K562 (cell line): ENCODE measurements around the gene FAM131C. TPM values are rescaled to one million over a fixed set of nuclear protein-coding genes. Genes with fewer than 3 reads are reported as not detected.

Source experiments
- CBX8 ChIP-seq: fragments of 200-600 bp; sonication (generic); IDR thresholded peaks from 2 replicates; pipeline ENCODE4 v1.6.1; 2012; ENCODE audit warnings: borderline replicate concordance, mixed run types, low read depth, mild to moderate bottlenecking, moderate library complexity, mixed read lengths, low read length, control low read depth, inconsistent platforms; ENCODE audit not compliant: poor library complexity, severe bottlenecking; ENCODE audit errors: extremely low read depth
- DPF2 ChIP-seq: fragments of 450-650 bp; IDR thresholded peaks from 2 replicates; pipeline ENCODE4 v1.6.1; 2016
- FOXK2 ChIP-seq, 2 experiments: fragments of 450-650 bp; IDR thresholded peaks in 1 of 2; conservative IDR thresholded peaks in 1 of 2; 2 replicates each; pipeline ENCODE4 v1.6.1; 2016; ENCODE audit warnings: low read depth in 2 of 2, mild to moderate bottlenecking in 1 of 2
- FOXP4 ChIP-seq: sonication (generic); formaldehyde crosslinking; IDR thresholded peaks from 2 replicates; pipeline ENCODE4 v1.8.0; 2022; ENCODE audit warnings: mild to moderate bottlenecking, missing genetic modification reagents, borderline replicate concordance
- HLTF ChIP-seq: fragments of 450-650 bp; IDR thresholded peaks from 2 replicates; pipeline ENCODE4 v1.6.1; 2016
- KDM1A ChIP-seq, 2 experiments: fragments of 450-650 bp; IDR thresholded peaks; 2 replicates each; pipeline ENCODE4 v1.6.1; 2016; ENCODE audit warnings: mild to moderate bottlenecking in 2 of 2
- MTA3 ChIP-seq: fragments of 450-650 bp; formaldehyde crosslinking; IDR thresholded peaks from 2 replicates; pipeline ENCODE4 v1.6.1; 2017; ENCODE audit warnings: mild to moderate bottlenecking, borderline replicate concordance
- MYNN ChIP-seq, 2 experiments: sonication (generic); formaldehyde crosslinking in 1 of 2; IDR thresholded peaks; 2 replicates each; pipeline versions ENCODE4 v1.5.0 to v1.6.1; 2016 to 2020; ENCODE audit warnings: antibody characterized with exemption in 1 of 2, missing genetic modification reagents in 1 of 2
- NELFE ChIP-seq: IDR thresholded peaks from 2 replicates; pipeline ENCODE4 v1.6.1; 2011; ENCODE audit warnings: mild to moderate bottlenecking; ENCODE audit not compliant: insufficient read depth, insufficient read length
- RNF219 ChIP-seq: fragments of 250-450 bp; sonication (Bioruptor Pico); IDR thresholded peaks from 2 replicates; pipeline ENCODE4 v1.5.0; 2022; ENCODE audit warnings: mild to moderate bottlenecking
- TAF15 ChIP-seq: fragments of 200-400 bp; formaldehyde crosslinking; IDR thresholded peaks from 2 replicates; pipeline ENCODE4 v1.6.1; 2017; ENCODE audit warnings: mild to moderate bottlenecking, low read depth, low read length, moderate library complexity
- ZBED1 ChIP-seq: IDR thresholded peaks from 2 replicates; pipeline ENCODE4 v1.6.1; 2014
- ZBTB40 ChIP-seq, 2 experiments: fragments of 450-650 bp in 1 of 2; sonication (generic) in 1 of 2; formaldehyde crosslinking in 1 of 2; IDR thresholded peaks; 2 replicates each; pipeline versions ENCODE4 v1.7.1 to v1.9.0; 2016 to 2022; ENCODE audit warnings: inconsistent platforms in 1 of 2, mild to moderate bottlenecking in 1 of 2, missing genetic modification reagents in 1 of 2
- ZNF24 ChIP-seq: fragments of 450-650 bp; IDR thresholded peaks from 2 replicates; pipeline ENCODE4 v1.6.1; 2016
- ZNF785 ChIP-seq: fragments of 250-450 bp; sonication (Bioruptor Pico); IDR thresholded peaks from 2 replicates; pipeline ENCODE4 v1.4.0; 2020; ENCODE audit warnings: mild to moderate bottlenecking
- polyA plus RNA-seq, 8 experiments: library from polyadenylated mRNA; depleted of rRNA in 4 of 8; stranded (reverse) in 5 of 8; unstranded in 3 of 8; fragments of >200 nt; fragmentation: Nextera tagmentation in 2 of 8; fragmentation: Illumina TruSeq in 1 of 8; extraction: Ambion mirVana in 2 of 8; extraction: Trizol in 1 of 8; gene quantifications; 2 replicates each; pipeline versions ENCODE4 v1.2.1 to v1.2.3, GENCODE V29; 2011 to 2014; ENCODE audit warnings: inconsistent platforms in 1 of 8, missing spikeins in 1 of 8
- total RNA-seq, 7 experiments: library from RNA; depleted of rRNA in 6 of 7; stranded (reverse); fragments of >200 nt in 6 of 7; fragmentation: Illumina TruSeq in 2 of 7; extraction: Trizol in 2 of 7; gene quantifications; 2 replicates each; pipeline versions ENCODE4 v1.2.1 to v1.2.3, GENCODE V29; 2011 to 2021; ENCODE audit warnings: low replicate concordance in 1 of 7

Gene FAM131C
- total and polyA plus RNA-seq, 9 of the 15 experiments (the other 6 are each of a cell fraction or from before 2014, with no cell fraction given), result 0.10 to 0.29 (median 0.16) TPM; not detected in 6

GRCh38 chr1:16048573-16049189 is 24.8 kb downstream of the FAM131C start (continued):
- 0 out of 2 replicates have a peak, but pooled peaks have one; percentile 29 for TF ChIP-seq ZBTB40 (IDR thresholded peaks at IDR 0.05)
- no peak for TF ChIP-seq ZBTB40 (CRISPR knock-in tag; IDR thresholded peaks at IDR 0.05)
- TF ChIP-seq KDM1A (IDR thresholded peaks at IDR 0.05), result no peak
- no peak for TF ChIP-seq DPF2
- no peak for TF ChIP-seq TAF15
- TF ChIP-seq MYNN (IDR thresholded peaks at IDR 0.05), result 0 out of 2 replicates have a peak, but pooled peaks have one; percentile 16
- no peak for TF ChIP-seq MYNN (CRISPR knock-in tag; IDR thresholded peaks at IDR 0.05)
- TF ChIP-seq MTA3, result peak; percentile 80
- no peak for TF ChIP-seq HLTF
- no peak for TF ChIP-seq CBX8
- TF ChIP-seq ZNF24, result no peak
- peak in 1 of 2 experiments; percentile 68; a peak in 1 of 4 replicates for TF ChIP-seq FOXK2 (conservative IDR thresholded peaks at IDR 0.05 in 1 of 2, IDR thresholded peaks at IDR 0.05 in 1 of 2; ENCODE audit: low read depth in 2 of 2)
- TF ChIP-seq ZBED1, result no peak
- no peak for TF ChIP-seq NELFE
- no peak for TF ChIP-seq FOXP4
- no peak for TF ChIP-seq ZNF785 (CRISPR knock-in tag)
- no peak for TF ChIP-seq RNF219 (CRISPR knock-in tag)
